HG03521 (cell line): ENCODE measurements around the gene EIF3L.
A peak's percentile ranks its signal among the peaks of the same experiment; 100 is the strongest.
"Not testable (repeated sequence)": the region's sequence is repeated elsewhere in the genome, so short reads cannot be mapped to it uniquely, and the experiment has no call there.

Source experiments
- ATAC-seq: cut with Tn5 transposase; IDR thresholded peaks from one replicate; pipeline ENCODE4 v1.9.1; 2021; ENCODE audit warnings: mild to moderate bottlenecking, moderate library complexity; ENCODE audit not compliant: unreplicated experiment

Gene EIF3L

DNA sequence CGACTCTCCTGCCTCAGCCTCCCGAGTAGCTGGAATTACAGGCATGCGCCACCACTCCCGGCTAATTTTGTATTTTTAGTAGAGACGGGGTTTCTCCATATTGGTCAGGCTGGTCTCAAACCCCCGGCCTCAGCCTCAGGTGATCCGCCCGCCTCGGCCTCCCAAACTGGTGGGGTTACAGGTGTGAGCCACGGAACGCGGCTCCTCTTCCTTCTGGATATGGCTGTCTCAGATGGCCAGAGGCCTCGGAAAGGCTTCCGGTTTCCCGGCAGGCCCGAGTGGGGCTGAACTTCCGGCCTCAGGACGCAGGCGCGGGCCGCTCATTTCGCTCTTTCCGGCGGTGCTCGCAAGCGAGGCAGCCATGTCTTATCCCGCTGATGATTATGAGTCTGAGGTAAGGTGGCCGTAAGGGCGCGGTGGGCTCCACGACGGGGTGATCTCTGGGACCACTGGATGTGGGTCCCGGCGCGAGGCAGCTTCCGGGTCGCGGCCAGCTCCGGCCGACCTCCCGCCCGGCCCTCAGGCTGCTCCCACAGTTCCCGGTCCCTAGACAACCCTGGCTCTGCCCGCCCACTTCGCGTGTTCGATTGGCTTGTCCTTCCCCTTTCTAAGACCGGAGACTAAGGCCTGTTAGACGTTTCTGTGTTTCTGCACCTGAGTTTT lies at the start of gene EIF3L:
EIF3L (plus strand) TSS at position 331 of the 663 bp plus-strand sequence; CDS start at position 362, 31 bp downstream.
- ATAC-seq = peak; percentile 54

DNA sequence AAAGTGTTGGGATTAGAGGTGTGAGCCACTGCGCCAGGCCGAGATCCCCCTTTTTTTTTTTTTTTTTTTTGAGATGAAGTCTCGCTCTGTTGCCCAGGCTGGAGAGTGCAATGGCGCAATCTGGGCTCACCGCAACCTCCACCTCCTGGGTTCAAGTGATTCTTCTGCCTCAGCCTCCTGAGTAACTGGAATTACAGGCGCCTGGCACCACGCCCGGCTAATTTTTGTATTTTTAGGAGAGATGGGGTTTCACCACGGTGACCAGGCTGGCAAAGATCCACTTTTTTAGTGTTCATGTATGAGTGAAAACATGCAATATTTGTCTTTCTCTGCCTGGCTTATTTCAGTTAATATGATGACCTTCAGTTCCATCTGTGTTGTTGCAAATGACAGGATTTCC lies 49.2 kb upstream of the EIF3L start:
- not testable (repeated sequence) for ATAC-seq

- ATAC-seq = no peak
Observed at GRCh38 chr22:37801946-37802309, 47.3 kb upstream of the EIF3L start.

DNA sequence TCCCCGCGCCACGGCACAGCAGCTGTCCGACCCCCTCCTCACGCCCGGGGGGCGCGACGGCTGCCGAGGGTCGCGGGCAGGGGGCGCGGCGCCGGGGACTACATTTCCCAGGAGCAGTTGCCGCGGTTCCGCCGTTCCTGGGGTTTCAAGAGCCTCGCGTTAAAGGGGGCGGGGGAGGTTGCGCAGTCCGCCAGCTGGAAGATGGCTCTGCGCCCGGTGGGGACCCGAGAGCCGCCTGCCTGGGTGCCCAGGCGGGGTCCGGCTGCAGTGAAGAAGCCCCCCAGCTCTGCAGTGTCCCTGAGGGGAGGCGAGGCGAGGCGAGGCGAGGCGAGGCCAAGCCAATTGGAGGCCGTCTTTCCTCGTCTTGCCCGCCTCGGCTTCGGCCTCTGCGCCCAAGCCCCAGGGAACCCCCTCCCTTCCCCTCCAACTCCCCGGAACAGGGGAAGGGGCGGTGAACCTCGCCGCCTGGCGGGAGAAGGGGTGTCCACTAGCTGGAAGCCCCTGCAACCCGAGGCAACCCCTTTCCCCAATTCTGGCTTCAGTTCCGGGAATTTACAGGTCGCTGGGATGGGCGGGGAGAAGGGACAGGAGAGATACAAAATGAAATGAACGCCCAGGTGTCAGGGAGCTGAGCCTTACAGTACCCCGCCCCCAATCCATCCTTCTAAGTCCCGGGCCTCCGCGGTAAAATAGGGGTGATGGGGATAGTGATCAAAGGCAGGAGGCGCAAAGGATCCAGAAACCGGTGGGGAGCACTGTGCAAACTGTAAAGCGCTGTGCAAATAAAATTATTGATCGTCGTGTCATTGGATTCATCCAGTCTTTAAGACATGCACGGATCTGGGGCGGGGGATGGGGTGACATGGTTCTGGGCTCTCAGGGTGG lies 46.7 kb upstream of the EIF3L start:
- no peak for ATAC-seq

GRCh38 chr22:37803195-37803638 lies 46.0 kb upstream of the EIF3L start:
- ATAC-seq = no peak

- ATAC-seq = no peak
Observed at GRCh38 chr22:37803639-37804351, 45.4 kb upstream of the EIF3L start.

DNA sequence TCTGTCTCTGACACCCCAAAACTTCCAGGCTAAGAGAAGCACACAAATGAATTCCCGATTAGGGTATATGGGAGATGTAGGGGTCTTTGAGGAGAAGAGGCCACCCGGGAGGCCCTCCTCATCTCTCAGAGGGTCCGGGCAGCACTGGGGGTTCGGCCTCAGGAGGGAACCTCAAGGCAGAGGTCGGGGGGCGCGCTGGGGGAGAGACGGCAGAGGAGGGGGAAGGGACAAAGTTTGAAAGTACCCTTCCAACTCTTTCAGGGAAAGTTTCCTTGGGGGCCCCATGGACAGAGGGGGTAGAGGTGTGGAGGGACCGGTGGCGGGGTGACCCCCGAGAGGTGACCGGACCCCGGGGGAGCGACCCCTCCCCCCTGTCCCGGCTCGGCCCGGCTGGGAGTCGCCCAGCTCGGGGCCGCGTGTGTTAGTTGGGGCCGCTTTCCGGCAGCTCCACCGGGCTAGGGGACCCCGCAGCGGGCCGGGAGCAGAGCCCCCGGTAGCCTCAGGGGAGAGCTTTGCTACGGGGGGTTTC lies 44.8 kb upstream of the EIF3L start:
- ATAC-seq = no peak

DNA sequence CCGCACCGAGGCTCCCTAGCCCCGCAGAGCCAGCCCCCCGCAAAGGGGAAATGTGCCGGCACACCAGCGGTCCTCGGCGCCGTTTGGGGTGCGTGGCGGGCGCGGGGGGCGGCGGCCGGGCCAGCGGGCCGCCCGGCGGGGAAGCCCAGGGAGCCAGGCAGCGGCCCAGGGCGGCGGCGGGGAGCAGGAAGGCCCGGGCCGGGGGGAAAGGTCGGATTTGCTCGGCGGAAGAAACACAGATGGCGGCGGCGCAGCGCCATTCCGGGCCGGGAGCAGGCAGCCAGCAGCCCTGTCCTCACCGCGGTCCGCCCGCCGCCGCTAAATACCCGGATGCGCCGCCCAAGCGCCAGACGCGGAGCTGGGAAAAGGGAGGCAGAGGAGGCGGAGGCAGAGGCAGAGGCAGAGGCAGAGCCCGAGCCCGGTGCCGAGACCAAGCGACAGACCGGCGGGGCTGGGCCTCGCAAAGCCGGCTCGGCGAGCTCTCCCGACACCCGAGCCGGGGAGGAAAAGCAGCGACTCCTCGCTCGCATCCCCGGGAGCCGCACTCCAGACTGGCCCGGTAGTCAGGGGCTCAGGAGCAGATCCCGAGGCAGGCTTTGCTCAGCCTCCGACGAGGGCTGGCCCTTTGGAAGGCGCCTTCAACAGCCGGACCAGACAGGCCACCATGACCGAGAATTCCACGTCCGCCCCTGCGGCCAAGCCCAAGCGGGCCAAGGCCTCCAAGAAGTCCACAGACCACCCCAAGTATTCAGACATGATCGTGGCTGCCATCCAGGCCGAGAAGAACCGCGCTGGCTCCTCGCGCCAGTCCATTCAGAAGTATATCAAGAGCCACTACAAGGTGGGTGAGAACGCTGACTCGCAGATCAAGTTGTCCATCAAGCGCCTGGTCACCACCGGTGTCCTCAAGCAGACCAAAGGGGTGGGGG lies 44.1 kb upstream of the EIF3L start:
- ATAC-seq = no peak

DNA sequence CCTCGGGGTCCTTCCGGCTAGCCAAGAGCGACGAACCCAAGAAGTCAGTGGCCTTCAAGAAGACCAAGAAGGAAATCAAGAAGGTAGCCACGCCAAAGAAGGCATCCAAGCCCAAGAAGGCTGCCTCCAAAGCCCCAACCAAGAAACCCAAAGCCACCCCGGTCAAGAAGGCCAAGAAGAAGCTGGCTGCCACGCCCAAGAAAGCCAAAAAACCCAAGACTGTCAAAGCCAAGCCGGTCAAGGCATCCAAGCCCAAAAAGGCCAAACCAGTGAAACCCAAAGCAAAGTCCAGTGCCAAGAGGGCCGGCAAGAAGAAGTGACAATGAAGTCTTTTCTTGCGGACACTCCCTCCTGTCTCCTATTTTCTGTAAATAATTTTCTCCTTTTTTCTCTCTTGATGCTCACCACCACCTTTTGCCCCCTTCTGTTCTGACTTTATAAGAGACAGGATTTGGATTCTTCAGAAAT lies 43.4 kb upstream of the EIF3L start:
- ATAC-seq = no peak

DNA sequence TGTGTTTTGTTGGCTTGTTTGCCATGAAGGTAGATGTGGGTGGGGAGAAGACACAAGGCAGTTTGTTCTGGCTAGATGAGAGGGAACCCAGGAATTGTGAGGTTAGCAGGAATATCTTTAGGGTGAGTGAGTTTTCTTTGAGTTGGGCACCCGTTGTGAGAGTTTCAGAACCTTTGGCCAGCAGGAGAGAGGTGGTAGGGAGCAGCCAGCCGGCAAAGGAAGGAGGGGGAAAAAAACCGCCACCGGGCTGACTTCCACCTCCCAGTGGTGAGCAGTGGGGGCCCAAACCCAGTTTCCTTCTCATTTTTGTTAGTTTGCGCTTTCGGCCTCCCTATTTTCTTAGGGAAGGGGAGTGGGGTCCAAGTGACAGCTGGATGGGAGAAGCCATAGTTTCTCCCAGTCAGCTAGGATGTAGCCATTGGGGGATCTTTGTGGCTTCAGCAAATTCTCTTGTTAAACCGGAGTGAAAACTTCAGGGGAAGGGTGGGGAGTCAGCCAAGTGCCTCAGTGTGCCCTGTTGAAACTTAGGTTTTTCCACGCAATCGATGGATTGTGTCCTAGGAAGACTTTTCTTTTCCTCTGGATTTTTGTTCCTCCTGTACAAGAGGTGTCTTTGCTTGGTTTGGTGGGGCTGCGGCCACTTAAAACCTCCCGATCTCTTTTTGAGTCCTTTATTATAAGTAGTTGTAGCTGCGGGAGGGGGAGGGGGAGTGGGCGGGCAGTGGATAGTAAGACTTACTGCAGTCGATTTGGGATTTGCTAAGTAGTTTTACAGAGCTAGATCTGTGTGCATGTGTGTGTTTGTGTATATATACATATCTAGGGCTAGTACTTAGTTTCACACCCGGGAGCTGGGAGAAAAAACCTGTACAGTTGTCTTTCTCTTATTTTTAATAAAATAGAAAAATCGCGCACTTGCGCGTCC lies 42.5 kb upstream of the EIF3L start:
- no peak for ATAC-seq

GRCh38 chr22:37807410-37808293 lies 41.6 kb upstream of the EIF3L start, which contains the start of gene GCAT:
Gene GCAT (plus strand): TSS chr22:37807934. CDS start chr22:37807968, 34 bp downstream.
- ATAC-seq = peak; percentile 82

DNA sequence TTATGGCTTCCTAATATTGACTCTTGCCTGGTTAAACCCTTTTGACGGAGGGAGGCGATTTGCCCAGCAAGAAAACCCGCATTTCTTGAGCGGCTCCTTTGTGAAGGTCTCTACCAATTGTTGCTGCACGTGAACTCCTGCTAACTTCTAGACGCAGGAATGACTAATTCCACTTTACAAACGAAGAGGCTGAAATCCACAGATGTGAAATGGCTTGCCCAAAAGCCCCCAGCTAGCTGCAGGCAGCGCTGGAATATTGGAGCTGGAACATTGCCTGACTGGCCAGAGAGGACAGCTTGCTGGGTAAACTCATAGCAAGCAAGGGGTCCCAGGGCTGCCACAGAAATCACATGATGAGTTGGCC lies 40.9 kb upstream of the EIF3L start:
- no peak for ATAC-seq

- ATAC-seq = no peak
Observed at GRCh38 chr22:37809672-37810333, 39.4 kb upstream of the EIF3L start.

DNA sequence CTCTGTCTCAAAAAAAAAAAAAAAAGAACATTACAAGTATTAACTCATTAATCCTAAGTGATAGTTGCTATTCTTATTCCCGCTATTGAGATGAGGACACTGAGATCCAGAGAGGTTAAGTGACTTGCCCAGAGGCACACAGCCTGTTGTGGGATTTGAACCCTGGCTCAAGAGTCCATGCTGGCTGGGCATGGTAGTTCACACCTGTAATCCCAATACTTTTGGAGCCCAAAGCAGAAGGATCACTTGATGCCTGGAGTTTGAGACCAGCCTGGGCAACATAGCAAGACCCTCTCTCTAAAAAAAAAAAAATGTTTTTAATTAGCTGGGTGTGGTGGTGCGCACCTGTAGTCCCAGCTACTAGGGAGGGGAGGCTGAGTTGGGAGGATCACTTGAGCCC lies 37.4 kb upstream of the EIF3L start:
- ATAC-seq = no peak

- no peak for ATAC-seq
Observed at GRCh38 chr22:37812869-37813678, 36.1 kb upstream of the EIF3L start.

DNA sequence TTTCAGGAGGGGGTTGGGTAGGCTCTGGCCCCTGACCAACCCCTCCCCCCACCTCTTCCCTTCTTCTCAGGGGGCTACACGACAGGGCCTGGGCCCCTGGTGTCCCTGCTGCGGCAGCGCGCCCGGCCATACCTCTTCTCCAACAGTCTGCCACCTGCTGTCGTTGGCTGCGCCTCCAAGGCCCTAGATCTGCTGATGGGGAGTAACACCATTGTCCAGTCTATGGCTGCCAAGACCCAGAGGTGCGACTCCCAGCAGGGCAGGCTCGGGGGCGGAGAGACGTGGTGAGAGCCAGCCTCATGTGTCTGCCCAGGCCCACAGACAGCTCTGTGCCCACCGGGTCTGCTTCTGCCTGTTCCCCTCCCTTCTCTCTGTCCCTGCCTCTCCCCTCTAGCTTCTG lies 33.6 kb upstream of the EIF3L start:
- ATAC-seq = no peak
